ENCODE data around the gene AKNAD1.

AKNAD1 gene

GRCh38 chr1:108880850-108881249 is 24.0 kb upstream of the AKNAD1 start:
- no peak for DNase-seq (ENCODE audit: low read depth)
- TF ChIP-seq, protein P1, sequence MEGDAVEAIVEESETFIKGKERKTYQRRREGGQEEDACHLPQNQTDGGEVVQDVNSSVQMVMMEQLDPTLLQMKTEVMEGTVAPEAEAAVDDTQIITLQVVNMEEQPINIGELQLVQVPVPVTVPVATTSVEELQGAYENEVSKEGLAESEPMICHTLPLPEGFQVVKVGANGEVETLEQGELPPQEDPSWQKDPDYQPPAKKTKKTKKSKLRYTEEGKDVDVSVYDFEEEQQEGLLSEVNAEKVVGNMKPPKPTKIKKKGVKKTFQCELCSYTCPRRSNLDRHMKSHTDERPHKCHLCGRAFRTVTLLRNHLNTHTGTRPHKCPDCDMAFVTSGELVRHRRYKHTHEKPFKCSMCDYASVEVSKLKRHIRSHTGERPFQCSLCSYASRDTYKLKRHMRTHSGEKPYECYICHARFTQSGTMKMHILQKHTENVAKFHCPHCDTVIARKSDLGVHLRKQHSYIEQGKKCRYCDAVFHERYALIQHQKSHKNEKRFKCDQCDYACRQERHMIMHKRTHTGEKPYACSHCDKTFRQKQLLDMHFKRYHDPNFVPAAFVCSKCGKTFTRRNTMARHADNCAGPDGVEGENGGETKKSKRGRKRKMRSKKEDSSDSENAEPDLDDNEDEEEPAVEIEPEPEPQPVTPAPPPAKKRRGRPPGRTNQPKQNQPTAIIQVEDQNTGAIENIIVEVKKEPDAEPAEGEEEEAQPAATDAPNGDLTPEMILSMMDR (IDR thresholded peaks at IDR 0.05; ENCODE audit: insufficient read depth, low read depth, low read length, missing control alignments): no peak
- H3K4me3 ChIP-seq (ENCODE audit: low read depth, low read length): no peak overlapping the region

- TF ChIP-seq, protein P1 (IDR thresholded peaks at IDR 0.05; ENCODE audit: insufficient read depth, low read depth, low read length, missing control alignments): no peak
- no peak overlapping the region for H3K4me3 ChIP-seq (ENCODE audit: low read depth, low read length)
- DNase-seq (ENCODE audit: low read depth): no peak
These were observed 21.8 kb upstream of the AKNAD1 start for GRCh38 chr1:108878678-108879077.

- H3K4me3 ChIP-seq (ENCODE audit: low read depth, low read length): peak overlapping the region; percentile 95
- no peak for DNase-seq (ENCODE audit: low read depth)
- TF ChIP-seq, protein P1 (IDR thresholded peaks at IDR 0.05; ENCODE audit: insufficient read depth, low read depth, low read length, missing control alignments): no peak
These were observed 21.2 kb upstream of the AKNAD1 start for GRCh38 chr1:108878160-108878469.

DNA sequence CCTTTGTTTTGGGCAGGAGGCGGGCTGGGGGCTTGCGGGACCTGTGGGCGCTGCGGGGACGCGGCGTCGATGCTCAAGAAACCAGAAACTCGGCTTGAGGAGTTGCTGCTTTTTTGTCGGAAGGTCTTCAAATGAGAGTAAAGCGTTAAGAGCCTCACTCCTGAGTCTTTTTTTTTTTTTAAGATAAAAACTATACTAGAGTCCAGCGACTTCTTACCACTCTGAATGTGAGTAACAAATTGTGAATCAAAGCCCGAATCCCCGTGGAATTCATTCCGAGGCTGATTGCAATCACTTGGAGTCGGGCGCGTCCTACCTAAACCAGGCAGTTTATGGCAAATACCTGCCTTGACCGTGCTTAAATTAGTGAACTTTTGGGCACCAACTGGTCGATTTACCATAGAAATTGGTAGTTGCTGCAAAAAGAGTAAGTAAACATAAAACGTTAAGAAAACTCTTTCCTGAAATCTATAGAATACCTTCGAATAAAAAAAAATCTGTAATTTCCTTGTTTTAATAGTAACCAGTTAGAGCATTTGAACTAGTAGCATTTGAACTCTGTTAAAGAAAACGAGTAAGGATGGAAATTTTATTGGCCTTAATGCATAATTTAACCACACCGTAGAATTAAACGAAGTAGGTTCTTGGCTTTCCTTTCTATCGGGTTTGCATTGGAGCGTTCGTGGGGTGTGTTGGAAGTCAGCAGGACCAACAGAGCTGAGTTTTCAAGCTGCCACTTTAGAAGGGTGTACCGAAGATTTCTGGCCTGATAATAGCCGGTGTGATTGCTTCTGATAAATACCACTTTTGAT is 20.7 kb upstream of the AKNAD1 start:
- TF ChIP-seq, protein P1 (IDR thresholded peaks at IDR 0.05; ENCODE audit: insufficient read depth, low read depth, low read length, missing control alignments): no peak
- peak overlapping the region; percentile 95 for H3K4me3 ChIP-seq (ENCODE audit: low read depth, low read length)
- DNase-seq (ENCODE audit: low read depth): no peak

GRCh38 chr1:108871050-108871724 is 14.3 kb upstream of the AKNAD1 start:
- DNase-seq (ENCODE audit: low read depth): no peak
- TF ChIP-seq, protein P1 (IDR thresholded peaks at IDR 0.05; ENCODE audit: insufficient read depth, low read depth, low read length, missing control alignments): no peak
- H3K4me3 ChIP-seq (ENCODE audit: low read depth, low read length): no peak overlapping the region

DNA sequence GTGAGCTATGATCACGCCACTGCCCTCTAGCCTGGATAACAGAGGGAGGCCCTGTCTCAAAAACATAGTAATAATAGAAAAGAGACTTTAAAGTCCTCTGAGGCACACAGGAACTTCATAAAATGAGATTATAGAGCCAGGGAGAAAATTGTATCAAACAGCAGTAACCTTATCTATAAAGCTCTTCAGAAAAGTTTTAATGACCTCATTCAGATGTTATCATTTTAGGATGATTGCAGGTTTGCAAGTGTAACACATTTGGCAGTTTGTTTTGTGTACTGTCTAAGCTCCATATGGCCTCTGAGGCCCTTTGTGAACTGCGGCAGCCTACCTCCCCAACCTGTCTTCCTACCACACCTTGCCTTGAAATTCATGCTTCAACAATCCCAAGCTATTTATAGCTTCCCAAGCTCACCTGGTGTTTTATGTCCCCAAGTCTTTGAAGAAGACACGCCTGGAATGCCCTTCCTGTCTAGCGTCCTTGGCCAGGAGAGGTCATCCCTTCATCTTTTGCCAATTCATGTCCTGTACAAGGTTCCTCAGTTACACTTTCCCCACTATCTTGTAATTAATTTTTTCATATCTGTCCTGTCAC is 8.5 kb upstream of the AKNAD1 start:
- no peak for DNase-seq (ENCODE audit: low read depth)
- TF ChIP-seq, protein P1 (IDR thresholded peaks at IDR 0.05; ENCODE audit: insufficient read depth, low read depth, low read length, missing control alignments): no peak
- H3K4me3 ChIP-seq (ENCODE audit: low read depth, low read length): no peak overlapping the region

Measured in GM12865 (cell line).